ENCODE results near the gene WBP1.

GRCh38 chr2:74457549-74458131 lies 598 bp upstream of the WBP1 start:
- TF ChIP-seq CTCF (conservative IDR thresholded peaks at IDR 0.05; ENCODE audit: low read depth, low read length) (no peak), EZH2 (IDR thresholded peaks at IDR 0.05; ENCODE audit: borderline replicate concordance, low read depth, low read length, poor library complexity, severe bottlenecking) (no peak)

Data from A673 (cell line).